ENCODE data around the gene TFR2. TPM values are rescaled to one million over a fixed set of nuclear protein-coding genes. Genes with fewer than 3 reads are reported as not detected.

Gene TFR2
- total RNA-seq, 4 donors from 2014 or later: 0.60 to 0.68 (median 0.64) TPM; not detected in 1

- in situ Hi-C loops (cut with MboI; ENCODE audit: low pct_ligation_motif_present in 1 of 4, low pct_unique_long_range_greater_than_20kb in 1 of 4, low sequenced_read_pairs in 3 of 4): loop anchor here in 3 of 4 donors (10.0 to 25.0 kb wide), 3 partner anchors 89 to 214 kb away; partner anchors contain the start of genes FBXO24 (in 2 of the 3), LRCH4 (in 2 of the 3) and SPACDR (in 2 of the 3)
- peak; percentile 15 for DNase-seq
- peaks cover 0 to 24% (median 15%) of the 10 kb centered on the region in 4 donors for H3K36me3 ChIP-seq
These were observed 35.4 kb upstream of the TFR2 start for GRCh38 chr7:100676501-100677306.

GRCh38 chr7:100675581-100676350 lies 34.4 kb upstream of the TFR2 start:
- H3K36me3 ChIP-seq: peaks cover 0 to 23% (median 15%) of the 10 kb centered on the region in 4 donors
- H3K4me3 ChIP-seq: peak overlapping the region; percentile 77 to 100 (median 96)
- WGBS, 2 donors (ENCODE audit: low coverage in 1 of 2): 5% methylated on average over 32 of the region's 59 CpGs; no CpG with 5 or more reads in 1 of the 2 donors
- TF ChIP-seq POLR2AphosphoS5 (IDR thresholded peaks at IDR 0.05): peak; percentile 46 to 56 (median 50)
- TF ChIP-seq POLR2A (IDR thresholded peaks at IDR 0.05): peak; percentile 22
- TF ChIP-seq EP300 (IDR thresholded peaks at IDR 0.05; ENCODE audit: low read depth): no peak
- TF ChIP-seq CTCF (IDR thresholded peaks at IDR 0.05): no peak
- in situ Hi-C loops (cut with MboI; ENCODE audit: low pct_ligation_motif_present in 1 of 4, low pct_unique_long_range_greater_than_20kb in 1 of 4, low sequenced_read_pairs in 3 of 4) (loop anchor here in 3 of 4 donors (10.0 to 25.0 kb wide), 3 partner anchors 88 to 213 kb away; partner anchors contain the start of genes FBXO24 (in 2 of the 3), LRCH4 (in 2 of the 3) and SPACDR (in 2 of the 3)), intact Hi-C loops (cut with DNase I; ENCODE audit: low total_unique reads) (no loop called here)
- no peaks in the 10 kb centered on the region for H3K9me3 ChIP-seq
- peak; percentile 86 for DNase-seq
- H3K27me3 ChIP-seq: no peaks in the 10 kb centered on the region
- H3K4me1 ChIP-seq: peaks cover 0 to 19% (median 9%) of the 10 kb centered on the region in 4 donors
- H3K27ac ChIP-seq: peak overlapping the region; percentile 94 to 100 (median 98)

More at GRCh38 chr7:100676501-100677306, 35.4 kb upstream of the TFR2 start:
- H3K4me3 ChIP-seq: peak overlapping the region in 2 of 4 donors; percentile 77 to 100
- no peaks in the 10 kb centered on the region for H3K27me3 ChIP-seq
- TF ChIP-seq CTCF (IDR thresholded peaks at IDR 0.05) (no peak), EP300 (IDR thresholded peaks at IDR 0.05; ENCODE audit: low read depth) (no peak), POLR2AphosphoS5 (IDR thresholded peaks at IDR 0.05) (no peak), POLR2A (IDR thresholded peaks at IDR 0.05) (no peak)
- intact Hi-C loops (cut with DNase I; ENCODE audit: low total_unique reads): no loop called here
- H3K9me3 ChIP-seq: no peaks in the 10 kb centered on the region
- H3K27ac ChIP-seq: peak overlapping the region; percentile 94 to 100 (median 98)
- 88% methylated on average over 23 of the region's 23 CpGs; no CpG with 5 or more reads in 1 of the 2 donors for WGBS, 2 donors (ENCODE audit: low coverage in 1 of 2)
- peaks cover 0 to 19% (median 9%) of the 10 kb centered on the region in 4 donors for H3K4me1 ChIP-seq

GRCh38 chr7:100675105-100675451 lies 33.7 kb upstream of the TFR2 start:
- H3K4me3 ChIP-seq: peak overlapping the region; percentile 77 to 100 (median 96)
- H3K9me3 ChIP-seq: no peaks in the 10 kb centered on the region
- in situ Hi-C loops (cut with MboI; ENCODE audit: low pct_ligation_motif_present in 1 of 4, low pct_unique_long_range_greater_than_20kb in 1 of 4, low sequenced_read_pairs in 3 of 4) (loop anchor here in 3 of 4 donors (10.0 to 25.0 kb wide), 3 partner anchors 88 to 213 kb away; partner anchors contain the start of genes FBXO24 (in 2 of the 3), LRCH4 (in 2 of the 3) and SPACDR (in 2 of the 3)), intact Hi-C loops (cut with DNase I; ENCODE audit: low total_unique reads) (no loop called here)
- no peak for DNase-seq
- no peaks in the 10 kb centered on the region for H3K27me3 ChIP-seq
- H3K27ac ChIP-seq: peak overlapping the region; percentile 94 to 100 (median 98)
- H3K36me3 ChIP-seq: peaks cover 0 to 23% (median 15%) of the 10 kb centered on the region in 4 donors
- 0% methylated on average over 7 of the region's 46 CpGs; no CpG with 5 or more reads in 1 of the 2 donors for WGBS, 2 donors (ENCODE audit: low coverage in 1 of 2)
- H3K4me1 ChIP-seq: peaks cover 0 to 19% (median 9%) of the 10 kb centered on the region in 4 donors
- TF ChIP-seq POLR2A (IDR thresholded peaks at IDR 0.05) (no peak), EP300 (IDR thresholded peaks at IDR 0.05; ENCODE audit: low read depth) (no peak), POLR2AphosphoS5 (IDR thresholded peaks at IDR 0.05) (no peak), CTCF (IDR thresholded peaks at IDR 0.05) (no peak)
